GM21737 (cell line): ENCODE data around the gene TMEM17.

ENCODE experiments used
- ATAC-seq: cut with Tn5 transposase; IDR thresholded peaks from one replicate; pipeline ENCODE4 v1.9.1; 2021; ENCODE audit warnings: mild to moderate bottlenecking, moderate library complexity; ENCODE audit not compliant: unreplicated experiment

The TMEM17 gene

DNA sequence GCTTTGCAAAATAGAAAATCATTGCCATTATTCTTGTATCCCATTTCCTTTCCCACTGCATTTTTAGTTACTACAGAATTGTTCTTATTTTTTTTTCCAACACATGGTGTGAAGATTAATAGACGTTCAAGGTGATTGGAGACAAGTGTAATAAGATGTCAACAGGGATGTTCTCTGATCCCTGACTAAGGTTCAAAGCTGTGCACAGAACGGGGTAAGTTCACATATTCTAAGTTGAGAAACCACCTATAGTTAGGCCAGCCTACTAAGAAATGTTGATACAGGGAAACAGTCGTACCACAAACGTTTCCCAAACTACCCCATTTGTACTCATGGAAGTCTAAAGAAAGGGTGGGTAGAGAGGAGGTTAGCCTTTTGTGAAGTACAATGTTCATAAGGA, 6.4 kb upstream of the TMEM17 start:
- ATAC-seq = no peak

DNA sequence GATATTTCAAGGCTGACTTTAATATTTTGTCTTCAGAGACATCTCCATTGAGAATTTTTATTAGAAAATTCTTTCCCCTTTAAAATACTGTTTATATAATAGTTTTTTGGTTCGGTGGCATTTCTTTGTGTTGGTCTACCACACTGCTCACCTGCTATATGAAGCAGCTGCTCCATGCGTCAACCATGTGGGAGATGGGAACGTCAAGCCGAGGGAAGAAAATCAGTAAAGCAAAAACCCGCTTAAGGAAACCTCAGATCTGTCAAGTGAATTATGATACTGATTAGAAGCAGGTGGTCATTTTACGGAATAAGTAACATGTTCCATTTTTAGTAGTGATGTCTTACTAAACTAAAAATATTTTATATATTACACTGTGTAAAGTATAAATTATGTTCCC, 5.6 kb upstream of the TMEM17 start:
- no peak for ATAC-seq

DNA sequence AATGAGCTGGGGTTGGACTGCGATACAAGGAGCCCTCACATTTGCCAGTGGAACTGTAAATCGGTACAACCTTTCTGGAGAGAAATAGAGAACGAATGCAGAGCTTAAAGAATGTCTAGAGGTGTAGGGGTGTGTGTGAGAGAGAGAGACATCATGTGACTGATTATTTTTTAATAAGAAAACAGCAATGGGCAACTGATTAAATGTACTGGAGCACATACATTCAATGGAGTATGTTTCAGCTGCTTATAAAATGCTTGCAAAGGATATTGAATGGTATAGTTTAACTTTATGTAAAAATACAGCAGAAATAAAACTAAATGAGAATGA, 391 bp upstream of the TMEM17 start:
- peak; percentile 30 for ATAC-seq

DNA sequence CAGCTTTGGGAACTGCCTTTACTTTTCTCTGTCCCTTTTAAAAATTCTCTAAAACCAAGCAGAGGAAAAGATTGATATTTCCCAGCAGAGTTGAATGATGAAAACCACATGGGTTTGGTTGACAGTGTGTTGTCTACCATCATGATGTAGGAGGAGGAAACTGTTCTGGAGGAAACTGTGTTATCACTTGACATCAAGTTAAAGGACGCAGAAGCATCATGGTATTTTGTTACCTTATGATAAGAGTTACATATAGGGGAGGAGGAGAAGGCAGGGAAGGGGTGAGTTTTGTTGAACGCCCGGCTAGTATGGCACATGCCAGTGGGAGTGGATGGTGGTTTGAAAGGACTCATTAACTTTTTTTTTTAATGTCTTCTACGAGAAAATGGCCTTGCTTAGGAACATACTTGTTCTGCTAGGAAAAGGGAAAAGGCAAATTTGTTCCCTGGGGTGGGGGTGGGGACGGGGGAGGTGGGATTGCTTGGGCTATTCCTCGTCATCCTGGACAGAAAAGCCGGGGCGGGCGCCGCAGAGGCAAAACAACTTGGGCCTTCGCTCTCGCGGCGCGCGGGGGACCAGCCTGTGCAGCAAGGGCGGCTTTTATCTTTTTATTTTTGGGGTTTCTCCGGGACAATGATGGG, 766 bp downstream of the TMEM17 start:
- no peak for ATAC-seq

DNA sequence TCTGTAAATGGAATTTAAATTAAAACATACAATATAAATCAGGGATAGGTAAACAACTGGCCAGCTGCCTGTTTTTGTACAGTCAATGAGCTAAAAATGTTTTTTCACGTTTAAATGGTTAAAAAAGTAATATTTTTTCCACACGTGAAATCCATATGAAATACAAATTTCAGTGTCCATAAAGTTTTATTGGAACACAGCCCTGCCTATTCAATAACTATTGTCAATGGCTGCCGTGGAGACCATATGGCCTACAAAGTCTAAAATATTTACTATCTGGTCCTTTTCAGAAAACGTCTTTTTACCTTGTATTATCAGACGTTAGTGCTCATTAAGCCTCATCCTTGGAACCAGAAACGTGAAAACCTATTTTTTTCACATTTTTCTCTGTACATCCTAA, 1.3 kb downstream of the TMEM17 start:
- ATAC-seq = no peak

DNA sequence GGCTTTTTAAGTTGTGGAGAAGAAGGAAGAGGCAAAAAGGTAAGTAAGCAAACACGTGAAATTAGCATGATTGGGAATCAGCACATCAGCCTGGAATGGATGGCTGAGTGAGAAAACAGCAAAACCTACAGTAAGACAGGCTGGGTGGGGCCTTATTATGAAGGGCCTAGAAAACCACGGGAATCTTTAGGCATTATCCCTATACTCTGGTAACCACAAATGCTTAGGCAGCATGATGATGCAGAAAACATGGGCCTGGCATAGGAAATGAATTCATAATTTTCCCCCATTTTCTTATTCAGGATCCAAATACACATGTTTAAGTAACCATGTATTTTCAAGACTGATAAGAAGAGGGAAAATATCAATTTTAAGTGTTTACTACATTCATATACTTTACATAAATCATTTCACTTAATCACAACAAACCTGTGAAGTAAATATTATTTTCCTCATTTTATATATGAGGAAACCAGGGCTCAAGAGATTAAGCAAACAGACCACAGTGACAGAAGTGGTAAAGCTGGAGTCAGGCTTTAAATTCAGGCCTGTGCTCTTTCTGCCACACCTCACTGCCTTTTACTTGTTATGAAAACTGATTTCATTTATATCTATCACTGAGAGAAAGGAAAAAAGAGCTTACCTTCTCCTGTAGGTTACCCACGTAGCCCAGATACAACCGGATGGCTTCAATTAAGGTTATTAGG, 4.0 kb downstream of the TMEM17 start:
- ATAC-seq = no peak

DNA sequence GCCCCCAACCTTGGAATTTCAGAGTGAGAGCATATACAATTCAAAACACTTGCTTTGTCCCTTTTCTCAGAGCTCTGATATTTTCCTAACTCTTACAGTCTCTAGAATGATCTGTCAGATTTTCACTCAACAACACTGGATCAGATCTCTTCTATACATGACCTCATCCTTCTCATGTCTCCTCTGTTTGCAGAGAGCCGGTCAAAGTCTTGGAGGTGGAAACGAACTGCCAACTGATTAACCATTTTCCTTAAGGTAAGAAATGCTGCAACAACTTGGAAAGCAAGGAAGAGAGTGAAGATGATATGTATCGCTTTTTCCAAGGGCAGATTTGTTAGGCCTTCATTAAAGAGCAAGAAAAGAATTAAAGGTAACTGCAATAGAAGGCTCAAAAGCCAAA, 4.9 kb downstream of the TMEM17 start:
- ATAC-seq = no peak

DNA sequence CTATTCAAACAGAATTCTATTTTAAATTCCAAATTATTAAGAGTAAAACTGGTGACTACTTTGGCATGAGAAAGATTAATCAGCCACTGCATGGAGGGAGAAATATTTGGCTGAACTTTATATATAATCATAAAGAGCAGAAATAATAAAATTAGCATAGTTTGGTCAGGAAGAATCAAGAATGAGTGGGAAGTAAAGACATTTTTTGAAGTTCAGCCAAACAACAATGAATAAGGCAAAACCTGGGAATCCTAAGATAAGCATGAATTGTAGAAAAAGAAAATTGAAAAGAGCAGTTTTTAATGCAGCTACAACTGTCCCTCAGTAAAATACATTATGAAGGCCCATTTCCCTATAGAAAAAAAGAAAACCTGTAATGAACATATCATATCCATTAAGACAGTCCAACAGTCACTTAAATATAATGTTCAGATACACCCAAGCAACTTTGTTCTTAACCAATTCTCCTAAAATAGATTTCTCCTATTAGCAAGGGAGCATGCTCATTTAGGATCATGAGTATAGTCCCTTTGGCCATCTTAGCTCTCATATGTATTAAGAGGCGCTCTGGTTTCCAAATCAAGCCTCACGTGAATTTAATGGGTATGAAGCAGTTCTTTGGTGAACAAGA, 6.5 kb downstream of the TMEM17 start:
- no peak for ATAC-seq

DNA sequence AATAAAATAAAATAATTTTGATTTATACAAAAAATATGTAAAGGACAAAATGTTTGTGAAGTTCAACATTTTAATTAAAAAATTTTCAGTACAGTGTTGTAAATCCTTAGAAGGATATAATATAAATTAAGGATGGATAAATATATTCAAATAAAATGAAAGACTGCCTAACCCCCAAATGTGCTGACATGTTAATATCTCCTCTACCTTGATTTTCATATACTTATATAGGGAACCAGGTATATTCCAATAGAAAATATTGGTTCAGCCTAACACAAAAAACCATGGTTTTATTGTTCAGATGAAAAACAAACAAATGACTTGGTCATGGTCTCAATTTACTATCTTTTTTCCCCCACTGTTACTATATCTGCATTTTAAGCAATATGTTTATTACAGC, 7.3 kb downstream of the TMEM17 start:
- ATAC-seq = no peak

DNA sequence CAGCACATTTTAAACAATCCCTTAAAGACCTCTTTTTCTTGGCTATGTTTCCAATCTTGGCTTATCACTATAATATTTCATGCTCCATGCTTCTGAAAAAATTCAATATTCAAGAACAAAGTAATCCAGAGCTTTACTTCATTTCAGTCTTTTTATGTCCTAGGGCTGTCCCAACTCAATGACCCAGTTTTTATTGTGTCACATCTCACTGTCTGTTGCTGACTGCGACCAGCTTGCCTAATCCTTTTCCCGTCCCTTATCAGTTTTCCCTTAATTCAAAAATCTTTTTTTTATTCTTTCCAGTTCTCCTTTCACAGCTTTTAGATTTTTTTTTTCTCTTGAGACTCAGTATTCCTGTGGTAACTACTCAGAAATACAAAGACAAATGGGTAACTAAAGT, 10.2 kb downstream of the TMEM17 start:
- ATAC-seq = no peak

DNA sequence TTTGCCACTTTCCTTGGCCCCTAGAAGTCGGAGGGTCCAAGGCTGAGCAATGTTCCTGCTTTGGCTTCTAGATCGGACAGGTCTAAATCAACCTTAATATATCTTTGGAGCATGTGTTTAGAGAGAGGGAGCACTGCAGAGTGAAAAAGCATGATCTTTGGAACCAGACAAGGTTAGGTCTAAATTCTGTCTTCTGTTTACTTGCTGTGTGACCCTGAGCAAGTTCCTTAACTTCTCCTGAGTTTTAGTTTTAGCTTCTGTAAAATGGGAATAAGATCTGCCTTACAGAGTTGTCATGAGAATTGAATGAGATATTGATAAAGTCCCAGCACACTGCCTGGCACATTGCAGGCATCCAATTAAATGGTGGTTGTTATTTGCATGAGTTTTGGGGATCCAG, 13.9 kb downstream of the TMEM17 start:
- no peak for ATAC-seq

DNA sequence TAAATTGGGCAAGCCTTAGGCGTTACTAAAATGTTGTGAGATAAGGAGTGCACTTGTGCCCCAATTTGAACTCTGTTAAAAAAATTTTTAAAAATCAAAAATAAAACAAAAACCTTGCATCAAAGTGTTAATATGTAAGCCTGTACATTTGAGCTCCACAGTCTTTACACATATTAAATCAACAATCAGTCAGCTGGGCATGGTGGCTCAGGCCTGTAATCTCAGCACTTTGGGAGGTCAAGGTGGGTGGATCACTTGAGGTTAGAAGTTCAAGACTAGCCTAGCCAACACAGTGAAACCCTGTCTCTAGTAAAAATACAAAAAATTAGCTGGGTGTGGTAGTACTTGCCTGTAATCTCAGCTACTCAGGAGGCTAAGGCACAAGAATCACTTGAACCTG, 16.3 kb downstream of the TMEM17 start:
- ATAC-seq = no peak

DNA sequence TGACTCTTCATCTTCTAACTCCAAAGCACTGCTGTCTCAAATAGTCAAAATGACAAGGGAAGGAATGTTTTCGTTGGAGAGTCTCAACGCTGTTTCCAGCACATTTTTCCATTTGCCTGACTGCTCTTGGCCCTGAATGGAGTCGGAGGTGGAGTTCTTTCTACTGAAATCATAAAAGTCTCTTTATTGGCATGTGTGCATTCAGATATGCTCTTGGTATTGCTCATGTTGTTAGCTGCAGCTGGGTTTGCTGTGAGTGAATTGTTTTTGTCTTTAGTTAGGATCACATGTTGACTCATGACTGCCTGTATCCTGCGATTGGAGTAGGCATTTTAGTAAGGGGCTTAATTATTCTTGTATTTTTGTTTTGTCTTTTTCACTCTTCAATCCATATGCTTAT, 16.8 kb downstream of the TMEM17 start:
- no peak for ATAC-seq

DNA sequence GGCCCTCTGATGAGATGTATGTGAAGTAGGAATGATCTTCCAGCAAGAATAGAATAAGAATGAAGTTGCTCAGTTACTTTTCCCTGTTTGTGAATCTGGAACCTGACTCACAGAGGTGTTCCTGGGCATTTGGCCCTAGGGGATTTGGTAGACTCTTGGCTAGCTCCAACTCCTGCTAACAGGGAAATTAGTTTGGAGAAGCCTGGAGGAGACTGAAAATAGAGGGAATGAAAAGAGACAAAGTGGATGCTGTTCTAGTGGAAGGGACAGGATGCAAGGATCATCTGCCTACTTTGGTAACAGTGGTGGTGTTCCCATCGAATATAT, 19.6 kb downstream of the TMEM17 start:
- ATAC-seq = no peak

DNA sequence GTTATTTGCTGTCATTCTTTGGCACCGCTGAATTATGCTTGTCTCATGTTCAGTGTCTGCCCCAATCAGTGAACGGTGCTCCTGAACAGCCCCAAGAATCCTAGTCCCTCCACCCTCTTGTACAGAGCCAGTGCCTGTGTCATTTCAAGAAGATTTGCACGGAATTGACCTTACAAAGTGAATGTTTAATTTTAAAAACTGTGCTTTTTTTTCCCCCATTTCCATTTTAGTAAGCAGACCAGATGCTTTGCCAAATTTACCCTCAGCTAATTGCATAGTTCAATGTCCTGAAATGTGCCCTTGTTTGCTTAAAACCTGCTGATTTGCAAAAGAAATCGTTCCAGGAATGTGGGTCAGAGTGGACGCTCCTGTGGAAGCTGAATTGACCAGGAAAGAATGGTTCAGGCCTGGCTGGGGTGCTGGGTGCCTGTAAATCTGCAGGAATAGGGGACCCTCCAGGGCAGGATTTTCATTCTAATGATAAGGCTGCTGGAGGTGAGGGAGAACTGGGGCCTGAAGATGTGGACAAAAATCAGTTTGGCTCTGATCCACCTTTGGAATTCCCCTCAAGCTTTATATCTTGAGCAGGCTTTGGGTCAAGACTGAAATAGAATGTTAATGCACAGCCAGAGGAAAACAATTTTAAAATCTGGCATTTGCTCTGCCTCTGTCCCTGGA, 20.1 kb downstream of the TMEM17 start:
- ATAC-seq = no peak

DNA sequence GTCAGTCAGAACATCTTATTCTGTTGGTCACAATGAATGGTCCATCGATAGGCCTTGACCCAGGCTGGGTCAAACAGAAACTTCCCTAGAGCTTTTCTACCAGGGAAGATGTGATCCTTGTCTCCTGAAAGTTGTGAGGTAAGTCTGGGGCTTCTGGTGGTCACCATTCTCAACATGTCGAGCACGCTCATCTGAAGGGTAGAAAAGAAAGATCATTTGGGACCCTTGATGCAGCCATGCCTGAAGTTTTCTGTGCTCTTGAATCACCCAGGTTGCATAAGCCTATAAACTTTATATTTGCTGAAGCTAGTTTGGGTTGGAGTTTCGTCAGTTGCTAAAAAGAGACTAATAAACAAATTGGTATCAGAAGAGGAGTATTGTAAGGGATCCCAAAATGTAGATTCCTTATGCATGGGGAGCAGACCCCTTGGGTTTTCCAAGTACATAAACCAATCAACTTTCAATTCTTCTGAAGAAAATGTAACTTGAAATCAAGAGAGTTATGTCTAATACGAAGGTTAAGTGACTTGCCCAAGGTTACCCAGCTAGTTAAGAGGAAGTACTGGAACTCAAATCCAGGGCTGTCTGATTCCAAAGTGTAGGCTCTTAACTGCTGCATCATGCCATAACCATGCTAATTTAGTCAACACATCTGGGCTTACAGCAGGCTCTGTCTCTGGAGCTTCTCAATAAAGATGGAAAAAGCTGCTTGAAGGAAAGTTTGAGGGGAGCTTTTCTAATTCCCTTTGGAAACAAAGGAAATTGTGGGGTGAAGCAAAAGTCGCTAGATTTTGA, 23.2 kb downstream of the TMEM17 start:
- no peak for ATAC-seq

DNA sequence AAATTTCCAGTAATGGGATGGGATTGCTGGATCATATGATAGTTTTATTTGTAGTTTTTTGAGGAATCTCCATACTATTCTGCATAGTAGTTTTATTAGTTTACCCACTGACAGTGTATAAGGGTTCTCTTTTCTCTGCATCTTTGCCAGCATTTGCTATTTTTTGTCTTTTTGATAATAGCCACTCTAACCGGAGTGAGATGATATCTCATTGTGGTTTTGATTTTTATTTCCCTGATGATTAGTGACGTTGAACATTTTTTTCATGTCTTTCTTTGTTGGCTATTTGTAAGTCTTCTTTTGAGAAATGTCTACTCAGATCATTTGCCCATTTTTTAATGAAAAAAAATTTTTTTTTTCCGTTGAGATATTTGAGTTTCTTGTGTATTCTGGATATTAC, 26.1 kb downstream of the TMEM17 start:
- ATAC-seq = no peak

DNA sequence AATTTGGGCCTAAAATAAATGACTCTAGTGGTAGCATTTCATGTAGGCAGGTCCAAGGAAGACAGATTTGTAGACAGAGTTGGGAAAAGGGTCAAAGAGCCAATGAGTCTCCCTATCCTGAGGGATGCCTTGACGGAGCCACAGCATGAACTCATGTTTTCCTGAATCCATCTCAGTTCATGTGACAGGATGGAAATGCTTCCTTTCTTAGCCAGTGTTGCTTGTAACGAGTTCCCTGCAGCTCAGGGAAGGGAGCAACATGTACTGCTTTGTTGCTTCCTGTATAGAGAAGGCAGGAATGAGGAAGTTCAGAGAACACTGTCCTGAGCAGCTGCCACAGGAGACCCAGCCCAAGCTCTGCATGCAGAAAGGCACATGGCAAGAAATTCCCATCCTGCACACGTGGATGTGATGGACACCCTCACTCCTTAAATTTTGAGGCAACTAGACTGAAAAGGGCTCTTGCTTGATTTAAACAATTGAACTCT, 27.9 kb downstream of the TMEM17 start:
- no peak for ATAC-seq

DNA sequence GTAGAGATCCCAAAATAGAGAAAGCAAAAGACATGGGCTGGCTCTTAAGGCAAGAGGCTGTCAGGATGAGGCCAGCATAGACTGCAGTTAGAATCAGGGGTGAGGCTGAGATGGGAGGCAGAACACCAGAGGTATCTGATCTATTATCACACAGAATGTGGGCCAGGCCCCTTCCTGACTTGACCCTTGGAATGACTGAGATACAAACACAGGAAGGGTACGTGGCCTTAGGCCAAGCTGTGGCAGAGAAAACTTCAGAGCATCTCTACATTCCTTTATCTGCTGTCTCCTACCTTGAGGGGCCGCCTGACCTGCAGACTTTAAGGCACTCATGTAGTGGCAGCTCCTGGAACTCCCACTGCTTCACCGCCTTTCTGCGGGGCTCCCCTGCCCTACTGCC, 28.4 kb downstream of the TMEM17 start:
- no peak for ATAC-seq

DNA sequence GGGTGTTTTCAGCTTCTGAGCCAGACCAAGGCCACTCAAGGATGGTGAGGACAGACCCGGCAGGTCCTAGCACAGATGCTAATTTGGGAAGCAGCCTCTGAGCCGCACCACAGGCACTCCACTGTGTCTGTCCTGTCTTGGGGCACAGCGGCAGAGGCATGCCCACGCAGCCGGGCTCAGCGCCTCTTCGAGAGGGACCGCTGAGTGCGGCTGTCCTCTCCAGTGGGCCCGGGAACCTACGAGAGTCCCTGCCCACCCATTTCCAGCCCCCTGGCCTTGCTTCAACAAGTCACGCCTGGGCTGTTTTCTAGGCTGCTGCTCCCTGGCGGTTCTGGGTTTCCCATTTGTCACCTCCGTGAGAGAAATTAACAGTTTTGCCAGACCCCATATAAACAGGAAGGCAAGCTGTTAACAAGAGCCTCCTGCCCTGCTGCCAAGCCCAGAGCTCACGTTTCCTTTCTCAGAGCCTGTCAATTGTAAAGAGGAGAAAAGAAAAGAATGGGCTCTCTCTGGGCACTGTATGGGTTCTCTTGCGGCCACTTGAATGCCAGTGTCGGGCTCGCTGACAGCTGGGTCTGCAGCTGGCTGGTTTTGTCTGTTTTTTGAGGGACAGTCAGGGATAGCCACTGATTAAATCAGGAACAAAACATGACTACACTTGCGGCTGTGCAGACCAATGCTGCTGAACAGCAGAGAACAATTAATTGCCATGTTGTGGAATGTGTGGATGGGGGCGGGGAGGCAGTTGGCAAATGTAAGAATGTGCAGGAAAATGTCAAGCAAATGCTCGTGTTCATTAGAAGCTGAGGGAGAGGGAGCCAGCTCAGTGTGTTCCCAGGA, 30.6 kb downstream of the TMEM17 start:
- ATAC-seq = no peak
